ENCODE measurements around the gene NFKBIE. TPM values are rescaled to one million over a fixed set of nuclear protein-coding genes. Genes with fewer than 3 reads are reported as not detected.

NFKBIE gene
- total and polyA plus RNA-seq, 2 of the 13 experiments (the other 11 are each of a cell fraction or from before 2014, with no cell fraction given): 6.7 to 14.5 TPM

DNA sequence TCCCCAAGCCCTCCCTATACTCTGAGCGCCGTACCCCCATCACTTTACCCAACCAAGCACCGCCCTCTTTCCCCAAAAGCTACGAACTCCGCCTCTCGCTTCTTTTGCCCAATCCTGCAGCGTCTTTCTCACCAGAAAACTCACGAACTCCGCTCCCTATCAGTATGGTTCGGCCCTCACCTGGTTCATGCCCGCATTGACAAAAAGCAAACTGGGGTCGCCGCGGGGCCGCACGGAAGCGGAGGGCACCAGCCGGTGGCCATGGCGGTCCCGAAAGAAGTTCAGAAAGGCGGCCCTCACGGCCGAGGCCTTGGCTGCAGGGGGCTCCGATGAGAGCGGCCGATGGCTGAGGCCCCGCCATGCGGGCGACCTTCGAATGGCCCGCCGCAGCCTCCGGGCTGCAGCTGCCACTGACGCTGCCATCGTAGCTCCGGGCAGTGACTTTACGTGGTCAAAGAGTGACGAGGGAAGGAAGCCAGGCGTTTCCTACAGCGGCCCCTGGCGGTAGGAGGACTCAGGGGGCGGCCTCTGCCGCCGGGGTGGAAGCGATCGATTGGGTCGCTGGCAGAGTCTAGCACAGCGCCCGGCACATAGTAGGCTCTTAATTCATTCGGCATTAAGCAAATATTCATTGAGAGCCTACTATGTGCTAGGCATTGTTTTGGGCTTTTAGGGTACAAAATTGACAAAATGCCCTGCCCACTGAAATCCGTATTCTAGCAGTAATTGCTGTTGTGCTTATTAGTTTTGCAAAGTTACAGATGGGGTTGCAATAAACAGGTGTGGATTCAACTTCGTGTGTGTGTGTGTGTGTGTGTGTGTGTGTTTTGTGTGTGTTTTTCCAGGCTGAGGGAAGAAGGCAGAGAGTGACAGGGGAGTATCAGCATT lies 47.8 kb upstream of the NFKBIE start, which contains the start of gene AARS2 (continued):
- TF ChIP-seq GMEB1 (CRISPR knock-in tag; IDR thresholded peaks at IDR 0.05; ENCODE audit: borderline replicate concordance): peak; percentile 98
- peak; percentile 76; the same call in 1 of the 2 replicates for TF ChIP-seq SAFB2 (CRISPR knock-in tag; IDR thresholded peaks at IDR 0.05; ENCODE audit: borderline replicate concordance, low read depth)
- TF ChIP-seq CERS6 (CRISPR knock-in tag; IDR thresholded peaks at IDR 0.05): peak; percentile 52; the same call in 1 of the 2 replicates
- no peak for TF ChIP-seq ZNF576 (CRISPR knock-in tag; IDR thresholded peaks at IDR 0.05)
- TF ChIP-seq EEA1 (CRISPR knock-in tag; IDR thresholded peaks at IDR 0.05; ENCODE audit: borderline replicate concordance): peak; percentile 95; the same call in 1 of the 2 replicates
- TF ChIP-seq ZSCAN12 (CRISPR knock-in tag; IDR thresholded peaks at IDR 0.05): peak; percentile 87
- peak; percentile 83; the same call in 1 of the 2 replicates for TF ChIP-seq ZFAT (CRISPR knock-in tag; conservative IDR thresholded peaks at IDR 0.05)
- no peak for TF ChIP-seq ZNF207 (IDR thresholded peaks at IDR 0.05; ENCODE audit: borderline replicate concordance)
- peak; percentile 94; the same call in 1 of the 2 replicates for TF ChIP-seq FOXK1 (CRISPR knock-in tag; IDR thresholded peaks at IDR 0.05; ENCODE audit: borderline replicate concordance, low read depth)
- peak; percentile 98 for TF ChIP-seq ZNF543 (CRISPR knock-in tag; IDR thresholded peaks at IDR 0.05)
- TF ChIP-seq ATRX (CRISPR knock-in tag; IDR thresholded peaks at IDR 0.05; ENCODE audit: borderline replicate concordance): peak; percentile 39; the same call in 1 of the 2 replicates
- TF ChIP-seq HHEX (CRISPR knock-in tag; IDR thresholded peaks at IDR 0.05): no peak
- no peak for TF ChIP-seq ZMAT5 (CRISPR knock-in tag; IDR thresholded peaks at IDR 0.05; ENCODE audit: borderline replicate concordance, low read depth)
- peak; percentile 91 for TF ChIP-seq ZC3H13 (CRISPR knock-in tag; IDR thresholded peaks at IDR 0.05)
- peak; percentile 87 for TF ChIP-seq BCL6 (CRISPR knock-in tag; IDR thresholded peaks at IDR 0.05)
- TF ChIP-seq MIXL1 (CRISPR knock-in tag; IDR thresholded peaks at IDR 0.05): peak; percentile 85
- TF ChIP-seq TAF1 (CRISPR knock-in tag; IDR thresholded peaks at IDR 0.05): peak; percentile 99
- TF ChIP-seq, protein P1, sequence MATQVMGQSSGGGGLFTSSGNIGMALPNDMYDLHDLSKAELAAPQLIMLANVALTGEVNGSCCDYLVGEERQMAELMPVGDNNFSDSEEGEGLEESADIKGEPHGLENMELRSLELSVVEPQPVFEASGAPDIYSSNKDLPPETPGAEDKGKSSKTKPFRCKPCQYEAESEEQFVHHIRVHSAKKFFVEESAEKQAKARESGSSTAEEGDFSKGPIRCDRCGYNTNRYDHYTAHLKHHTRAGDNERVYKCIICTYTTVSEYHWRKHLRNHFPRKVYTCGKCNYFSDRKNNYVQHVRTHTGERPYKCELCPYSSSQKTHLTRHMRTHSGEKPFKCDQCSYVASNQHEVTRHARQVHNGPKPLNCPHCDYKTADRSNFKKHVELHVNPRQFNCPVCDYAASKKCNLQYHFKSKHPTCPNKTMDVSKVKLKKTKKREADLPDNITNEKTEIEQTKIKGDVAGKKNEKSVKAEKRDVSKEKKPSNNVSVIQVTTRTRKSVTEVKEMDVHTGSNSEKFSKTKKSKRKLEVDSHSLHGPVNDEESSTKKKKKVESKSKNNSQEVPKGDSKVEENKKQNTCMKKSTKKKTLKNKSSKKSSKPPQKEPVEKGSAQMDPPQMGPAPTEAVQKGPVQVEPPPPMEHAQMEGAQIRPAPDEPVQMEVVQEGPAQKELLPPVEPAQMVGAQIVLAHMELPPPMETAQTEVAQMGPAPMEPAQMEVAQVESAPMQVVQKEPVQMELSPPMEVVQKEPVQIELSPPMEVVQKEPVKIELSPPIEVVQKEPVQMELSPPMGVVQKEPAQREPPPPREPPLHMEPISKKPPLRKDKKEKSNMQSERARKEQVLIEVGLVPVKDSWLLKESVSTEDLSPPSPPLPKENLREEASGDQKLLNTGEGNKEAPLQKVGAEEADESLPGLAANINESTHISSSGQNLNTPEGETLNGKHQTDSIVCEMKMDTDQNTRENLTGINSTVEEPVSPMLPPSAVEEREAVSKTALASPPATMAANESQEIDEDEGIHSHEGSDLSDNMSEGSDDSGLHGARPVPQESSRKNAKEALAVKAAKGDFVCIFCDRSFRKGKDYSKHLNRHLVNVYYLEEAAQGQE (IDR thresholded peaks at IDR 0.05; ENCODE audit: borderline replicate concordance in 1 of 2, low read depth in 1 of 2, low read length in 2 of 2): peak in 1 of 2 experiments; percentile 72; a peak in 1 of 4 replicates
- TF ChIP-seq NFE2 (CRISPR knock-in tag; IDR thresholded peaks at IDR 0.05): 0 out of 2 replicates have a peak, but pooled peaks have one; percentile 16
- TF ChIP-seq PCBP1 (IDR thresholded peaks at IDR 0.05; ENCODE audit: borderline replicate concordance, low read depth, low read length): 0 out of 2 replicates have a peak, but pooled peaks have one; percentile 39
- peak; percentile 99 for TF ChIP-seq SPEN (CRISPR knock-in tag; IDR thresholded peaks at IDR 0.05; ENCODE audit: low read depth)
- TF ChIP-seq ZMYM2 (CRISPR knock-in tag; IDR thresholded peaks at IDR 0.05): peak; percentile 99

All from HepG2 (cell line).